HUES64 (cell line): ENCODE measurements around the gene MMD.
"Not testable (repeated sequence)": the region's sequence is repeated elsewhere in the genome, so short reads cannot be mapped to it uniquely, and the experiment has no call there.

ENCODE experiments used
- H3K27ac ChIP-seq: 2 replicates; pipeline ENCODE4 v1.7.0; 2013; ENCODE audit warnings: low read depth, low read length, inconsistent platforms
- H3K27me3 ChIP-seq: 2 replicates; pipeline ENCODE4 v1.6.1; 2013; ENCODE audit warnings: mild to moderate bottlenecking, low read length; ENCODE audit not compliant: insufficient read depth
- H3K36me3 ChIP-seq: 2 replicates; pipeline ENCODE4 v1.6.1; 2013; ENCODE audit warnings: mild to moderate bottlenecking, low read length; ENCODE audit not compliant: insufficient read depth
- H3K4me1 ChIP-seq: 2 replicates; pipeline ENCODE4 v1.6.1; 2013; ENCODE audit warnings: mild to moderate bottlenecking, low read length, moderate library complexity; ENCODE audit not compliant: insufficient read depth
- H3K4me3 ChIP-seq: 2 replicates; pipeline ENCODE4 v1.5.1; 2013; ENCODE audit warnings: mild to moderate bottlenecking, low read length, moderate library complexity
- H3K9ac ChIP-seq: 2 replicates; pipeline ENCODE4 v1.6.1; 2013; ENCODE audit warnings: mild to moderate bottlenecking, low read depth, low read length
- H3K9me3 ChIP-seq: 2 replicates; pipeline ENCODE4 v1.6.1; 2013; ENCODE audit warnings: low read depth, low read length; ENCODE audit not compliant: insufficient read depth
- WGBS: fragments of 150-250, 120-280 bp; methylation state at CpG from one replicate; pipeline ENCODE4 v1.1.7; 2013; ENCODE audit warnings: missing lambda C conversion rate; 5-methylcytosine and 5-hydroxymethylcytosine counted together

The MMD gene

GRCh38 chr17:55389715-55390114 is 31.9 kb downstream of the MMD start:
- H3K4me1 ChIP-seq, H3K27ac ChIP-seq, H3K9ac ChIP-seq, H3K9me3 ChIP-seq, H3K27me3 ChIP-seq, H3K4me3 ChIP-seq: not testable (repeated sequence)
- WGBS, result 80% methylated on average over 1 of the region's 1 CpG
- peaks cover 26% of the 10 kb centered on the region for H3K36me3 ChIP-seq

GRCh38 chr17:55388842-55389241 is 32.8 kb downstream of the MMD start:
- H3K9ac ChIP-seq, result no peak overlapping the region
- no peaks in the 10 kb centered on the region for H3K27me3 ChIP-seq
- H3K27ac ChIP-seq, result no peak overlapping the region
- H3K9me3 ChIP-seq, result no peaks in the 10 kb centered on the region
- peaks cover 17% of the 10 kb centered on the region for H3K36me3 ChIP-seq
- no peak overlapping the region for H3K4me3 ChIP-seq
- WGBS, result 90% methylated on average over 3 of the region's 3 CpGs
- H3K4me1 ChIP-seq, result no peaks in the 10 kb centered on the region

GRCh38 chr17:55386796-55387332 is 34.8 kb downstream of the MMD start:
- Histone ChIP-seq H3K36me3 (no peaks in the 10 kb centered on the region), H3K9ac (no peak overlapping the region), H3K27me3 (no peaks in the 10 kb centered on the region), H3K27ac (no peak overlapping the region), H3K4me1 (no peaks in the 10 kb centered on the region), H3K4me3 (no peak overlapping the region), H3K9me3 (no peaks in the 10 kb centered on the region)
- WGBS, result 90% methylated on average over 3 of the region's 3 CpGs

GRCh38 chr17:55384643-55385232 is 36.9 kb downstream of the MMD start:
- no peak overlapping the region for H3K4me3 ChIP-seq
- no peaks in the 10 kb centered on the region for H3K36me3 ChIP-seq
- H3K9ac ChIP-seq, result no peak overlapping the region
- H3K4me1 ChIP-seq, result no peaks in the 10 kb centered on the region
- H3K27me3 ChIP-seq, result no peaks in the 10 kb centered on the region
- 90% methylated on average over 10 of the region's 10 CpGs for WGBS
- no peak overlapping the region for H3K27ac ChIP-seq
- no peaks in the 10 kb centered on the region for H3K9me3 ChIP-seq

- Histone ChIP-seq H3K9ac (no peak overlapping the region), H3K36me3 (no peaks in the 10 kb centered on the region), H3K4me3 (no peak overlapping the region), H3K4me1 (no peaks in the 10 kb centered on the region), H3K9me3 (no peaks in the 10 kb centered on the region), H3K27me3 (no peaks in the 10 kb centered on the region), H3K27ac (no peak overlapping the region)
- 95% methylated on average over 7 of the region's 7 CpGs for WGBS
Measured at GRCh38 chr17:55383771-55384642, 37.6 kb downstream of the MMD start.

- Histone ChIP-seq H3K27me3 (no peaks in the 10 kb centered on the region), H3K27ac (no peak overlapping the region), H3K4me1 (no peaks in the 10 kb centered on the region), H3K9me3 (no peaks in the 10 kb centered on the region), H3K4me3 (no peak overlapping the region), H3K36me3 (no peaks in the 10 kb centered on the region), H3K9ac (no peak overlapping the region)
- WGBS, result 95% methylated on average over 8 of the region's 8 CpGs
Measured at GRCh38 chr17:55381017-55381770, 40.4 kb downstream of the MMD start.

- Histone ChIP-seq H3K27ac (no peak overlapping the region), H3K9me3 (no peaks in the 10 kb centered on the region), H3K27me3 (no peaks in the 10 kb centered on the region), H3K4me3 (no peak overlapping the region), H3K4me1 (no peaks in the 10 kb centered on the region), H3K36me3 (no peaks in the 10 kb centered on the region), H3K9ac (no peak overlapping the region)
- WGBS, result 91% methylated on average over 6 of the region's 6 CpGs
Measured at GRCh38 chr17:55377671-55378275, 43.9 kb downstream of the MMD start.

GRCh38 chr17:55368706-55369105 is 52.9 kb downstream of the MMD start:
- Histone ChIP-seq H3K4me1 (peaks cover 8% of the 10 kb centered on the region), H3K27ac (no peak overlapping the region), H3K9me3 (no peaks in the 10 kb centered on the region), H3K36me3 (no peaks in the 10 kb centered on the region), H3K9ac (no peak overlapping the region), H3K27me3 (no peaks in the 10 kb centered on the region), H3K4me3 (no peak overlapping the region)
- WGBS, result 90% methylated on average over 3 of the region's 3 CpGs

- no peak overlapping the region for H3K27ac ChIP-seq
Measured at GRCh38 chr17:55366020-55366481, 55.6 kb downstream of the MMD start.

GRCh38 chr17:55363033-55363432 is 58.6 kb downstream of the MMD start:
- H3K4me1 ChIP-seq, result peaks cover 8% of the 10 kb centered on the region
- no CpG with 5 or more reads among the region's 1 CpG for WGBS
- no peak overlapping the region for H3K27ac ChIP-seq
- H3K9me3 ChIP-seq, result 0 out of 2 replicates have a peak, but pooled peaks cover 5% of the 10 kb centered on the region
- H3K4me3 ChIP-seq, result no peak overlapping the region
- H3K36me3 ChIP-seq, result no peaks in the 10 kb centered on the region
- H3K9ac ChIP-seq, result no peak overlapping the region
- no peaks in the 10 kb centered on the region for H3K27me3 ChIP-seq

More at GRCh38 chr17:55366020-55366481, 55.6 kb downstream of the MMD start:
- H3K4me1 ChIP-seq, result peaks cover 8% of the 10 kb centered on the region
- WGBS, result 89% methylated on average over 1 of the region's 1 CpG
- H3K27me3 ChIP-seq, result no peaks in the 10 kb centered on the region
- H3K36me3 ChIP-seq, result no peaks in the 10 kb centered on the region
- H3K9me3 ChIP-seq, result 0 out of 2 replicates have a peak, but pooled peaks cover 3% of the 10 kb centered on the region
- H3K9ac ChIP-seq, result no peak overlapping the region
- H3K4me3 ChIP-seq, result no peak overlapping the region
